GM12874 (cell line): ENCODE measurements around the gene DNAJB8.

Experiments
- CTCF ChIP-seq: IDR thresholded peaks from 2 replicates; pipeline ENCODE4 v1.5.1; 2011; ENCODE audit warnings: low read depth, mild to moderate bottlenecking, control low read depth, low read length, moderate library complexity; ENCODE audit not compliant: insufficient read depth

The DNAJB8 gene

GRCh38 chr3:128431803-128432300, 34.8 kb downstream of the DNAJB8 start:
- no peak for TF ChIP-seq CTCF

- TF ChIP-seq CTCF, result no peak
Measured at GRCh38 chr3:128430731-128431130, 36.0 kb downstream of the DNAJB8 start.

- no peak for TF ChIP-seq CTCF
Measured at GRCh38 chr3:128430301-128430700, 36.4 kb downstream of the DNAJB8 start.

DNA sequence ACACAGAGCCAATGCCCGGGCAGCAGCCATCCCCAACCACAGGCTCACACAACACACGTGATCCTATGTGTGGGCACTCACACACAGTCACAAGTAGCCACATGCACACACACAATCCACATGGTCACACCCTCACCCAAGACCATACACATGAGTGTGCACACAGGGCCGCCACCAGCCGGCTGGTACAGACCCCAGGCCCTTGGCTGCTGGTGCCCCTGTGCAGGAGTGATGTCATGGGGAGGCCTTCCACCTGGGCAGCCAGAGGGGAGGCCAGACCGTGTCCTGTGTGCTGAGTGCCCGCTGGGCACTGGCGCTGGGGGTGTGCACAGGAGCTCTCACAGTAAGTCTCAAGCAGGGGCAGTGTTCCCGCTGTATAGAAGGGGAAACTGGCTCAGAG, 36.9 kb downstream of the DNAJB8 start:
- TF ChIP-seq CTCF, result no peak

GRCh38 chr3:128429275-128429674, 37.4 kb downstream of the DNAJB8 start:
- TF ChIP-seq CTCF, result no peak

GRCh38 chr3:128427872-128428822, 38.5 kb downstream of the DNAJB8 start:
- no peak for TF ChIP-seq CTCF

DNA sequence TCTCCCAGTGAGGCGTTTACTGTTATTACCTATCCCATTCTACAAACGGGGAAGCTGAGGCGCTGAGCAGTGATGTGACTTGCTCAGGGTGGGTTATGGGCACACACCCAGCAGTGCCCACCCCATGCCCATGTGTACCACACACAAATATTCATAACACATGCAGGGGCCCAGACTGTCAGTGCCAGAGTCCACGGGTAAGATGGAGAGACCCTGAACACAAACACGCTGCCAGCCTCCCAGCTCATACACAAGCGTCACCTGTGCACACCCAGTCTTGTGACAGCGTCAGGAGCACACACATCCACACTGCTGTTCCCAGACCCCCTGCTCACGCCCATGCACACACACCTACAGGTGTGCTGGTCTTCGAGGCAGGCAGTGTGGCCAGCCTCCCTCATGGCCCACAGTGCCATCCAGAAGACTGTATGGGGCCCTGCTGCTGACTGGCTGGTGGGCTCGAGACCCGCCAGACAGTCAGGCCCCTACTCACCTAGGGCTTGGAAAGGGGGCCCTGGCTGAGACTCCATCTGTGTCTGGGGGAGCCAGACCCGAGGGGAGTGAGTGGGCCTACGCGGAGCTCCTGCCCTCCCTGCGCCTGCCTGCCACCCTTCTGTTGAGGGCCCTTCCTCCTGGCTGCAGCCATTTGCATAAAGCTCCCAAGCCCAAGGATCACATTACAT, 39.4 kb downstream of the DNAJB8 start:
- no peak for TF ChIP-seq CTCF
